HCT116 (cell line): ENCODE results near the gene ATG16L2. TPM values are rescaled to one million over a fixed set of nuclear protein-coding genes. Genes with fewer than 3 reads are reported as not detected.
"Not testable (repeated sequence)": the region's sequence is repeated elsewhere in the genome, so short reads cannot be mapped to it uniquely, and the experiment has no call there.

ENCODE experiments used
- ATAC-seq: fragments of 200-7000 bp; cut with Tn5 transposase; 2 replicates; pipeline ENCODE4 v1.9.1; 2020; ENCODE audit warnings: mild to moderate bottlenecking, moderate library complexity
- BruUV-seq: library from RNA; stranded (reverse); fragments of 400-500 nt; replicated peaks from 2 replicates; lab custom pipeline; 2021; lab: Mats Ljungman, UMichigan
- CTCF ChIA-PET: fragments of 300-600 bp; sonication (Branson Sonifier 250); formaldehyde crosslinking; loops from one replicate; lab custom pipeline; 2021; ENCODE audit warnings: antibody characterized with exemption; lab: Charles Lee
- POLR2A ChIA-PET: fragments of 300-600, 350-600 bp; sonication (Branson Sonifier 250); formaldehyde crosslinking; loops from one replicate; lab custom pipeline; 2021; ENCODE audit warnings: antibody characterized with exemption; lab: Charles Lee
- RAD21 ChIA-PET, 2 experiments: fragments of 300-600 bp; sonication (Branson Sonifier 250); formaldehyde crosslinking; loops; one replicate each; lab custom pipeline; 2023; ENCODE audit warnings: low total read pairs in 2 of 2; ENCODE audit not compliant: uncharacterized antibody in 2 of 2, unreplicated experiment in 2 of 2, low non-redundant PET in 1 of 2; lab: Charles Lee
- DNase-seq: peaks from one replicate; pipeline ENCODE4 v3.0.0-alpha.2; 2010; ENCODE audit warnings: low read depth, low spot score
- H2AFZ ChIP-seq: fragments of 200-600 bp; shearing (Covaris generic), sonication (generic); 2 replicates; pipeline ENCODE4 v1.6.1; 2017; ENCODE audit warnings: low read depth, mixed run types, mixed read lengths, antibody characterized with exemption, low read length; ENCODE audit not compliant: poor library complexity, severe bottlenecking
- H3K27ac ChIP-seq: 2 replicates; pipeline ENCODE4 v1.5.1; 2012; ENCODE audit warnings: low read depth, low read length
- H3K27me3 ChIP-seq: fragments of 200-600 bp; sonication (generic); 2 replicates; pipeline ENCODE4 v1.6.1; 2016; ENCODE audit warnings: mixed run types, low read length, mixed read lengths; ENCODE audit not compliant: insufficient read depth
- H3K36me3 ChIP-seq, 2 experiments: fragments of 200-500 bp in 1 of 2; fragments of 200-600 bp in 1 of 2; sonication (Bioruptor generic) in 1 of 2; sonication (generic) in 1 of 2; 2 replicates each; pipeline versions ENCODE4 v1.5.1 to v1.6.1; 2014 to 2016; ENCODE audit warnings: low read length in 2 of 2, inconsistent platforms in 1 of 2, mixed read lengths in 1 of 2, mixed run types in 1 of 2; ENCODE audit not compliant: insufficient read depth in 2 of 2, control insufficient read depth in 1 of 2
- H3K4me1 ChIP-seq, 2 experiments: fragments of 200-600 bp in 1 of 2; sonication (generic) in 1 of 2; 2 replicates each; pipeline versions ENCODE4 v1.5.1 to v1.6.1; 2012 to 2017; ENCODE audit warnings: low read length in 2 of 2, inconsistent platforms in 1 of 2, mild to moderate bottlenecking in 1 of 2, mixed read lengths in 1 of 2, mixed run types in 1 of 2, moderate library complexity in 1 of 2; ENCODE audit not compliant: insufficient read depth in 2 of 2, control insufficient read depth in 1 of 2
- H3K4me2 ChIP-seq: fragments of 200-600 bp; sonication (generic); 2 replicates; pipeline ENCODE4 v1.6.1; 2017; ENCODE audit warnings: mixed run types, low read length, mixed read lengths
- H3K4me3 ChIP-seq, 2 experiments: fragments of 200-600 bp in 1 of 2; sonication (generic) in 1 of 2; replicated peaks in 1 of 2; 2 replicates each; pipeline ENCODE4 v1.5.1; 2011 to 2016; ENCODE audit warnings: low read length in 2 of 2, control low read depth in 1 of 2, low read depth in 1 of 2, mild to moderate bottlenecking in 1 of 2, mixed read lengths in 1 of 2, mixed run types in 1 of 2
- H3K79me2 ChIP-seq: fragments of 200-600 bp; sonication (generic); 2 replicates; pipeline ENCODE4 v1.6.1; 2017; ENCODE audit warnings: mild to moderate bottlenecking, mixed run types, low read length, moderate library complexity, mixed read lengths; ENCODE audit not compliant: insufficient read depth
- H3K9ac ChIP-seq: fragments of 200-600 bp; sonication (generic); 2 replicates; pipeline ENCODE4 v1.6.1; 2016; ENCODE audit warnings: low read length, mixed read lengths
- H3K9me2 ChIP-seq: fragments of 200-600 bp; sonication (generic), shearing (Covaris generic); 2 replicates; pipeline ENCODE4 v1.6.1; 2017; ENCODE audit warnings: mixed run types, mild to moderate bottlenecking, moderate library complexity; ENCODE audit not compliant: insufficient read depth
- H3K9me3 ChIP-seq, 2 experiments: fragments of 200-500 bp in 1 of 2; fragments of 200-600 bp in 1 of 2; sonication (Bioruptor generic) in 1 of 2; sonication (generic) in 1 of 2; 2 replicates each; pipeline ENCODE4 v1.6.1; 2014 to 2017; ENCODE audit warnings: low read length in 2 of 2, mixed read lengths in 2 of 2, inconsistent platforms in 1 of 2, low read depth in 1 of 2, mild to moderate bottlenecking in 1 of 2, mixed run types in 1 of 2, moderate library complexity in 1 of 2; ENCODE audit not compliant: control insufficient read depth in 1 of 2, insufficient read depth in 1 of 2
- H4K20me1 ChIP-seq: fragments of 200-600 bp; sonication (generic), shearing (Covaris generic); 2 replicates; pipeline ENCODE4 v1.6.1; 2017; ENCODE audit warnings: mixed run types, mild to moderate bottlenecking, moderate library complexity; ENCODE audit not compliant: insufficient read depth
- CTCF ChIP-seq, 3 experiments: fragments of 200-600 bp in 1 of 3; sonication (generic) in 1 of 3; IDR thresholded peaks in 2 of 3; conservative IDR thresholded peaks in 1 of 3; 2 replicates each; pipeline ENCODE4 v1.5.1; 2012 to 2017; ENCODE audit warnings: low read depth in 2 of 3, low read length in 2 of 3, antibody characterized with exemption in 1 of 3, borderline replicate concordance in 1 of 3, control low read depth in 1 of 3, mild to moderate bottlenecking in 1 of 3, mixed read lengths in 1 of 3, mixed run types in 1 of 3, moderate library complexity in 1 of 3; ENCODE audit not compliant: insufficient read depth in 1 of 3
- ZBTB33 ChIP-seq: IDR thresholded peaks from 2 replicates; pipeline ENCODE4 v1.6.1; 2011; ENCODE audit warnings: mild to moderate bottlenecking, low read length, moderate library complexity; ENCODE audit not compliant: insufficient replicate concordance; ENCODE audit errors: extremely low read depth
- ZNF274 ChIP-seq: fragments of 200-500 bp; sonication (Bioruptor generic); IDR thresholded peaks from 2 replicates; pipeline ENCODE4 v1.6.1; 2014; ENCODE audit warnings: mild to moderate bottlenecking, low read depth, low read length, inconsistent platforms
- intact Hi-C: fragments of 100-400 bp; cut with micrococcal nuclease; formaldehyde crosslinking; loops from 2 replicates; pipeline ENCODE4 v1.10.0; 2022
- total RNA-seq: library from RNA; stranded (reverse); gene quantifications from one replicate; pipeline ENCODE4 v1.2.1, GENCODE V29; 2021; ENCODE audit not compliant: unreplicated experiment
- TF ChIP-seq, protein P1 (sequence below): IDR thresholded peaks from 2 replicates; pipeline ENCODE4 v1.6.1; 2012

ATG16L2 gene
- total RNA-seq, 1 experiment from 2014 or later: 15.2 TPM

- TF ChIP-seq ZBTB33 (no peak), CTCF (IDR thresholded peaks at IDR 0.05 in 2 of 3, conservative IDR thresholded peaks at IDR 0.05 in 1 of 3; ENCODE audit: borderline replicate concordance in 1 of 3, insufficient read depth in 1 of 3, low read depth in 2 of 3, low read length in 2 of 3) (no peak)
- TF ChIP-seq, protein P1, sequence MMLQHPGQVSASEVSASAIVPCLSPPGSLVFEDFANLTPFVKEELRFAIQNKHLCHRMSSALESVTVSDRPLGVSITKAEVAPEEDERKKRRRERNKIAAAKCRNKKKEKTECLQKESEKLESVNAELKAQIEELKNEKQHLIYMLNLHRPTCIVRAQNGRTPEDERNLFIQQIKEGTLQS: no peak
Measured at GRCh38 chr11:72788241-72788640, 26.0 kb upstream of the ATG16L2 start (continued).

GRCh38 chr11:72789493-72790131 is 24.6 kb upstream of the ATG16L2 start:
- POLR2A ChIA-PET: no interaction called here
- H3K27me3 ChIP-seq: no peaks in the 10 kb centered on the region
- H3K9ac ChIP-seq: peak overlapping the region; percentile 15
- RAD21 ChIA-PET: no interaction called here
- peak overlapping the region in 1 of 2 experiments; percentile 13; a peak in 1 of 4 replicates for H3K4me3 ChIP-seq
- no peaks in the 10 kb centered on the region for H3K9me2 ChIP-seq
- no peaks in the 10 kb centered on the region for H3K36me3 ChIP-seq
- DNase-seq (no peak), ATAC-seq (no peak)
- H3K4me1 ChIP-seq: peaks cover 18 to 50% of the 10 kb centered on the region in 2 experiments
- H3K4me2 ChIP-seq: peak overlapping the region; percentile 54
- peak overlapping the region; percentile 41 for H2AFZ ChIP-seq
- no peaks in the 10 kb centered on the region for H3K9me3 ChIP-seq
- H4K20me1 ChIP-seq: no peaks in the 10 kb centered on the region
- no peak for TF ChIP-seq ZNF274
- TF ChIP-seq, all 23 proteins: peak for 0
- Histone ChIP-seq H3K79me2 (no peaks in the 10 kb centered on the region), H3K27ac (peak overlapping the region; percentile 18)
- intact Hi-C loops: no loop called here
- CTCF ChIA-PET: interaction anchor here (0.7 kb wide), 1 partner anchor 64 kb away, joined by 3 read pairs; no protein-coding TSS in a partner anchor
- BruUV-seq: no TSS peak

DNA sequence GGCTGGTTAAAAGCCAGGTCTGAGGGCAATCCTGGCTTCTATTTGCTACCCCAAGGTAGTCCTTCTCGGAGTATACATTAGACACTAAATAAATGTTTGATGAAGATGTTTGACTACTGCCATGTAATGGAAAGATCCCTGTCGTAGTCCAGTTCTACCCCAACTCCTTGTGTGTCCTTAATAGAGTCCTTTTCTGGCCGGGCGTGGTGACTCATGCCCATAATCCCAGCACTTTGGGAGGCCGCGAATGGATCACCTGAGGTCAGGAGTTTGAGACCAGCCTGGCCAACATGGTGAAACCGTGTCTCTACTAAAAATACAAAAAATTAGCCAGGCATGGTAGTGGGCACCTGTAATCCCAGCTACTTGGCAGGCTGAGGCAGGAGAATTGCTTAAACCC is 23.0 kb upstream of the ATG16L2 start:
- H3K79me2 ChIP-seq: not testable (repeated sequence)

More for the DNA sequence above, 23.0 kb upstream of the ATG16L2 start:
- H3K4me2 ChIP-seq, H3K9ac ChIP-seq, H4K20me1 ChIP-seq, intact Hi-C loops, BruUV-seq, H3K27ac ChIP-seq, ATAC-seq, POLR2A ChIA-PET, H3K9me2 ChIP-seq, H2AFZ ChIP-seq, H3K9me3 ChIP-seq, H3K27me3 ChIP-seq, RAD21 ChIA-PET, DNase-seq, H3K4me3 ChIP-seq, H3K36me3 ChIP-seq: not testable (repeated sequence)
- CTCF ChIA-PET: interaction anchor here (0.7 kb wide), 1 partner anchor 12 kb away, joined by 3 read pairs; no protein-coding TSS in a partner anchor
- peaks cover 19 to 57% of the 10 kb centered on the region in 2 experiments for H3K4me1 ChIP-seq
